CD4-positive, alpha-beta T cell treated with Interleukin-17A for 1 hour (primary cell): ENCODE data around the gene TRIM40.
"Not testable (repeated sequence)": the region's sequence is repeated elsewhere in the genome, so short reads cannot be mapped to it uniquely, and the experiment has no call there.

Experiments
- DNase-seq: peaks from one replicate; pipeline ENCODE4 v3.0.0-alpha.2; 2020

The TRIM40 gene

DNA sequence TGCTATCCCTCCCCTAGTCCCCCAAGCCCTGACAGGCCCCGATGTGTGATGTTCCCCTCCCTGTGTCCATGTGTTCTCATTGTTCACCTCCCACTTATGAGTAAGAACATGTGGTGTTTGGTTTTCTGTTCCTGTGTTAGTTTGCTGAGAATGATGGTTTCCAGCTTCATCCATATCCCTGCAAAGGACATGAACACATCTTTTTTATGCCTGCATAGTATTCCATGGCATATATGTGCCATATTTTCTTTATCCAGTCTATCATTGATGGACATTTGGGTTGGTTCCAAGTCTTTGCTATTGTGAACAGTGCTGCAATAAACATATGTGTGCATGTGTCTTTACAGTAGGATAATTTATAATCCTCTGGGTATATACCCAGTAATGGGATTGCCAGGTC, 29.3 kb downstream of the TRIM40 start:
- DNase-seq: not testable (repeated sequence)

DNA sequence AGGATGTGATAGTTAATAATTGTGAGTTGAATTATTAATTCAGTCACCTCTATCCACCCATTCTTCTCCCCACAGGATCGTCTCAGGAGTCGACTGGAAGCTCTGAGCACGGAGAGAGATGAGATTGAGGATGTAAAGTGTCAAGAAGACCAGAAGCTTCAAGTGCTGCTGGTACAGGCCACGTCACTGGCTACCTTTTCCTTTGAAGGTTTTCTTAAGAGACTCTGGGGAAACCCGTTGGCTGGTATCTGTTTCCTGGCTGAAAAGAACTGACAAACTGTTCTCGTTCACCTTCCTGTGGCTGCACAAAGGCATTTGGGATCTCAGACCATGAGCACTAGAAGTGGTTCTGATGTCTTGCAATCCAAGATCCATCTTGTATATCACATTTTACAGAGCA, 31.2 kb downstream of the TRIM40 start:
- DNase-seq: peak; percentile 26

DNA sequence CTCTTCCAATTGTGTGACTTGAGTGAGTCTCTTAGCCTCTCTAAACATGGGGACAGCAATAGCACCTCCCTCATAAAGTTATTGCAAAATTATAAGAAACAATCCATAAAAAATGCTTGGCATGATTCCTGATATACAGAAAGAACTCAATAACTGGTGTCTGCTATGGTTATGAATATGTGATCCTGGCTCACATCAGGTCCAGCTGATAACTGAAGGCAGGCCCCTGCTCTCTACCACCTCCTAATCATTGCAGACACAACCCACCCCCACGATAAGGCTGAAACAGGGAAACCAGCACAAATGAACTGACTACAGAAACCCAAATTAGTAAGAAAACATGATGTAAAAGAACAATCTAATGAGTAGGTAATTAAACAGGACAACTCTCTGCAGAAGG, 32.8 kb downstream of the TRIM40 start:
- DNase-seq: no peak

DNA sequence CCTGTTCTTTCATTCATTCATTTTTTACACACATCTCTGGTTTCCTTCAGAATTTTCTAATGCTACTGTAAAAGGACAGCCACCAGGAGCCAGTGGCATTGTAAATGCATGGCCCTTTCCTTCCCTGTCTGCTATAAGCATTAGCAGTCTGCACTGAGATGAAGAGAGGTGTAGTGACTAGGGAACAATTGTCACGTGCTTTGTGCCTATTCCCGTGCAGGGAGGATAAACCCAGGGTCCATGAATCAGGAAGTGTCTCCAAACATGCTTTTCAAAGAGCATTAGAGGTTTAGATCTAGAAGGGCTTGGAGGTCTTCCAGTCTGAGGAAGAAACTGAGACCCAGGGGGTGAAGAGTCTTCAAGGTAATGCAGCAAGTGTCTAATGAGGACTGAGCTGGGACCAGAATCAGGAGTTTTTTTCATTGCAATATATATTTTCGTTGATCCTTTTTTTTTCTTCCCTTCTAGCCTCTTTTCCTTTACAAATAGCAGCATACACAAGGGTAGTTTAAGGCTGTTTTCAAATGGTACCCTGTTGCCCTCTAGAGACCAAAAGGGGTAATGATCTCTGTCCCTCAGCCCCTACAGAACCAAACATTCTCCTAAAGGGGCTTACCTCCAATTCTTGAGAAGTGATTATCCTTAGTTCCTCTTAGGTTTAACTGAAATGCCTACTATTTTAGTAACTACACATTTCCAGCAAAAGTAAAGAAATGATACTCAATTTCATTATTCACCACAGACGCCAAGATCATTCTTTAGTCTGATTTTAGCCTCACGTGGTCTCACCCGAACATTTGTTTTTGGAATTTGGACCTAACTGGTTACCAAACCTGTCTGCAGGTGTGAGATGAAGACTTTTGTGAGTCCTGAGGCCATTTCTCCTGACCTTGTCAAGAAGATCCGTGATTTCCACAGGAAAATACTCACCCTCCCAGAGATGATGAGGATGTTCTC, 34.0 kb downstream of the TRIM40 start:
- DNase-seq: peak; percentile 60

DNA sequence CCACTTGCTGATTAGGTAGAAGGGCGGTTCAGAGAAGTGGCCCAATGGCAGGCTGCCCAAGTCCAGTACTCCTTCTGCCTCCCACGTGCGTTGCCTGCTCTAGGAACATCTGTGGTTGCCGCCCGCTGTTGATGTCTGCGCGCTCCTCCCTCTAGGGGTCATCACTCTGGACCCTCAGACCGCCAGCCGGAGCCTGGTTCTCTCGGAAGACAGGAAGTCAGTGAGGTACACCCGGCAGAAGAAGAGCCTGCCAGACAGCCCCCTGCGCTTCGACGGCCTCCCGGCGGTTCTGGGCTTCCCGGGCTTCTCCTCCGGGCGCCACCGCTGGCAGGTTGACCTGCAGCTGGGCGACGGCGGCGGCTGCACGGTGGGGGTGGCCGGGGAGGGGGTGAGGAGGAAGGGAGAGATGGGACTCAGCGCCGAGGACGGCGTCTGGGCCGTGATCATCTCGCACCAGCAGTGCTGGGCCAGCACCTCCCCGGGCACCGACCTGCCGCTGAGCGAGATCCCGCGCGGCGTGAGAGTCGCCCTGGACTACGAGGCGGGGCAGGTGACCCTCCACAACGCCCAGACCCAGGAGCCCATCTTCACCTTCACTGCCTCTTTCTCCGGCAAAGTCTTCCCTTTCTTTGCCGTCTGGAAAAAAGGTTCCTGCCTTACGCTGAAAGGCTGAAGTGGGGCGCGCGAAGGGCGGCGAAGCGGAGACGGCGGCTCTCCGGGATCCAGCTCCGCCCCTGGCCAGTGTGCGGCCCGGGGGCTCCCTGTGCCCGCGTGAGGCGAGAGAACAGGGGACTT, 35.9 kb downstream of the TRIM40 start:
- DNase-seq: no peak

DNA sequence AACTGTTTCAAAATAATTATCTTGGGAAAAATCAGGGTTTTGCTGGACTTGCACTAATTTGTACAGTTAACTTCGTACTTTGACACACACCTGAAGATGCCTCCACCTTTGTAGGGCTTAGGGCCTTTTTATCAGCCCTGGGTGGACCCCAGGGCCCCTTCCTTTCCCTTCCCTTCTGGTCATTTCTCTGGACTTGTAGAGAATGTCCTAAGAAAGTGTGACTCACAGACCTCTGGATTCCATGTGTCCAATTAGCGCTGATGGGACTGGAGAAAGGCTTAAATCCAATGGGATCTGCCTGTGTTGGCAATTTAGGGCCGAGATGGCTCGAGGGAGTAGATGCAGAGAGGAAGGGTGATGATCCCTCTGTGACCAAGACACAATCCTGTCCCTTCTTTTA, 36.7 kb downstream of the TRIM40 start:
- DNase-seq: no peak

DNA sequence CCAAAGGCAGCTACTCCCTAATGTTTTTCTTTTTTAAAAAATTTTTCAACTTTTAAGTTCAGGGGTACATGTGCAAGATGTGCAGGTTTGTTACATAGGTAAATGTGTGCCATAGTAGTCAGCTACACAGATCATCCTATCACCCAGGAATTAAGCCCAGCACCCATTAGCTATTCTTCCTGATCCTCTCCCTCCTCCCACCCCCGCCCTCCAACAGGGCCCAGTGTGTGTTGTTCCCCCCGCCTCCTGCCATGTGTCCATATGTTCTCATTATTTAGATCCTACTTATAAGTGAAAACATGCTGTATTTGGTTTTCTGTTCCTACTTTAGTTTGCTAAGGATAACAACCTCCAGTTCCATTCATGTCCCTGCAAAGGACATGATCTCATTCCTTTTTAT, 39.8 kb downstream of the TRIM40 start:
- DNase-seq: no peak

DNA sequence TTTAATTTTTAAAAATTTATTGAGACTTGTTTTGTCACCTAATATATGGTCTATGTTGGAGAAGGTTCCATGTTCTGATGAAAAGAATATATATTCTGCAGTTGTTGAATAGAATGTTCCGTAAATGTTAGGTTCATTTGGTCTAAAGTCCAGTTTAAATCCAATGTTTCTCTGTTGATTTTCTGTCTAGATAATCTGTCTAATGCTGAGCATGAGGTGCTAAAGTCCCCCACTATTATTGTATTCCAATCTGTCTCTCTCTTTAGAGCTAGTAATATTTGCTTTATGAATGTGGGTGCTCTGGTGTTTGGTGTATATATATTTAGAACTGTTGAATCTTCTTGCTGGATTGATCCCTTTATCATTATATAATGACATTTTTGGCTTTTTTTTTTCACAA, 42.9 kb downstream of the TRIM40 start:
- no peak for DNase-seq

DNA sequence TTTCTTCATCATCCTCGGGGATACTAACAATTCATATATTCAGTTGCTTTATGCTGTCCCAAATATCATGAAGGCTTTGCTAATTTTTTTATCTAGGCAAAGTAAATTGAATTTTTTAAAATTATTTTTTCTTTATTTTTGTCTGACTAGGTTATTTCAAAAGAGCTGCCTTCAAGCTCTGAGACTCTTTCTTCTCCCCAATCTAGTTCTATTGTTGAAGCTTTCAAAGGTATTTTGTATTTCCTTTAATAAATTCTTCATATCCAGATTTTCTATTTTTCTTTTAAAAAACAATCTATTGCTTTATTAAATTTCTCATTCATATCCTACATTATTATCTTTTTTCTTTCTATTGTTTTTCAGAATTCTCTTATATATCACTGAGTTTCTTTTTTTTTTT, 44.2 kb downstream of the TRIM40 start:
- DNase-seq: no peak

DNA sequence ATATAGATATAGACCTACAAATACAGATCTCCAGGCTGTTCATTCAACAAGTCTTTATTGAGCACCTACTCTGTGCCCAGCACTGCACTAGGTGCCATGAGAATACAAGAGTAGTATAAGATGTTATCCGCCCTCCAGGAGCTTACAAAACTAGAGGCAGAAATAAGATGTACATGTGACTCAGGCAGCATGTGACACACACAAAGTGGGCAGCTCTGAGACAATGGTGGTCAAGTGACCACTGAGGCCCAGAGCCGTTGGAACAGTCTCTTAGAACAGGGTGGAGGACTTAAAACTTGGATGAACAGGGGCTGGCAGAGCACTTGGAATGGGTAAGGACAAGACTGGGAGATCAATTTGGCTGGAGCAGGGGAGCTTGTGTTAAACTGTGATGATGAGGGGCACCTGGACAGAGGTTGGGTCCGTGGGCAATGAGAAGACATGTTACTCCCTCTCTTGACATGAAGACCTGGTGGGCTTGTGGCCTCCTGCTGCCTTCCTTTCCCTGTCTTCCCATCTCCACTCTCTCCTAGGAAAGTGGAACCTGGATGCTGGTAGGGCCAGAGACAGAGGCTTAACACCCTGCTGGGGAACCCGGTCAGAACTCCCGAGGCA, 48.6 kb downstream of the TRIM40 start:
- no peak for DNase-seq

DNA sequence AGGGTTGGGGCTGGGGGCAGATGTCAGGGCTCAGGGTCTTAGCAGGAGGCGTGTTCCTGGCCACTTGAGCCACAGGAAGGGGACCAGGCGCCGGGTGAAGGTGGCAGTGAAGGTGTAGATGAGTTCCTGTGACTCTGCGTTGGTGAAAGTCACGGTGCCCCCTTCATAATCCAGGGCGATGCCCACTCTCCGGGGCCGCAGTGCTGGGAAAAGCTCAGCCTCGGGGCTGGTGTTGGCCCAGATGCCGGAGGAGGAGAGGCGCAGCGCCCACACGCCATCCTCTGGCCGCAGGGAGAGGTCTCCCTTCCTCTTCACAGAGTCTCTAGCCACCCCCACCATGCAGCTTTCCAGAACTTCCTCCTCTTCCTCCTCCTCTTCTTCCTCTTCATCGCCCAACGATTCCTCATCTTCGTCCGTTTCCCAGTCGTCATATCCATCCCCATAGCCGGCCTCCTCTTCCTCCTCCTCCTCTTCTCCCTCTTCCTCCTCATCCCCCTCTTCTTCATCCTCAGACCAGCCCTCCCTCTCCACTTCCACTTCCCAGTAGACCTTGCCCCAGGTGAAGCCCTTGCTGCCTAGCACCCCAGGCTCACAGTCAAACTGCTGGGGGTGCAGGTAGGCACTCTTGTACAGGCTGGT, 50.0 kb downstream of the TRIM40 start:
- no peak for DNase-seq

DNA sequence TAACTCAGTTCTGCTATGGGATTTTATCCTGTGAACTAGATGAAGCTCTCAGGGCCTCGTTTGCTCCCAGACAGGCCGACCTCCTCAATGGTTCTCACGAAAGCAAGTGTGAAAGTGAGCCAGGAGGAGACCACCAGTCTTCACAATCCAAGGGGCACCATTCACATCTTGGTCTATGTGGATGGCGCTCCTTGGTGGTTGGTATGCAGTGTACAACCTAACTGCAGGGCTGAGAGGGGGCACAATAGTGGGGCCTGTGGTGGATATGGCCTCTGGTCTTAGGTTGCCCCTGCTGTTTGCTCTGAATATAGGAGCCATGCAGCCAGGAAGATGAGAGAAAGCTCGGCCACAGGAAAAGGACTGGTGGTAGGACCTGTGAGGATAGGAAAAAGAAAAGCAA, 52.6 kb downstream of the TRIM40 start:
- no peak for DNase-seq

DNA sequence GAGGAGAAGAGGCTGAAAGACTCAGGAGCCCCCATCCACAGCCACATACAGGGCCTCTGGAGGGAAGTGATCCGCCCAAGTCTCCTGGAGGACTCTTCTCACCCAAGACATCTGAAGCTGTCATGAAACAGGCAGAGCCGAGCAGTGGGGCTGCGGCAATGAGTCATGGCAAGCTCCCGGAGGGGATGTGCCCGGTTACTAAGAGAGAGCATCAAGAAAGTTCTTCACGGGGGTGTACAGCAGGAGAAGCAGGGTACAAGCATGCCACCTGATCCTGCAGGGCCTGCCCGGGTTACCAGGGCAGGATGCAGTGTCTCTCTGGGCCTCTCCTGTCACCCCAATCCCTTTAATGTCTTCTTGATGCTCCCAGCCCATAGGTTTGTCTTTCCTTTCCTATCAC, 56.1 kb downstream of the TRIM40 start:
- no peak for DNase-seq

DNA sequence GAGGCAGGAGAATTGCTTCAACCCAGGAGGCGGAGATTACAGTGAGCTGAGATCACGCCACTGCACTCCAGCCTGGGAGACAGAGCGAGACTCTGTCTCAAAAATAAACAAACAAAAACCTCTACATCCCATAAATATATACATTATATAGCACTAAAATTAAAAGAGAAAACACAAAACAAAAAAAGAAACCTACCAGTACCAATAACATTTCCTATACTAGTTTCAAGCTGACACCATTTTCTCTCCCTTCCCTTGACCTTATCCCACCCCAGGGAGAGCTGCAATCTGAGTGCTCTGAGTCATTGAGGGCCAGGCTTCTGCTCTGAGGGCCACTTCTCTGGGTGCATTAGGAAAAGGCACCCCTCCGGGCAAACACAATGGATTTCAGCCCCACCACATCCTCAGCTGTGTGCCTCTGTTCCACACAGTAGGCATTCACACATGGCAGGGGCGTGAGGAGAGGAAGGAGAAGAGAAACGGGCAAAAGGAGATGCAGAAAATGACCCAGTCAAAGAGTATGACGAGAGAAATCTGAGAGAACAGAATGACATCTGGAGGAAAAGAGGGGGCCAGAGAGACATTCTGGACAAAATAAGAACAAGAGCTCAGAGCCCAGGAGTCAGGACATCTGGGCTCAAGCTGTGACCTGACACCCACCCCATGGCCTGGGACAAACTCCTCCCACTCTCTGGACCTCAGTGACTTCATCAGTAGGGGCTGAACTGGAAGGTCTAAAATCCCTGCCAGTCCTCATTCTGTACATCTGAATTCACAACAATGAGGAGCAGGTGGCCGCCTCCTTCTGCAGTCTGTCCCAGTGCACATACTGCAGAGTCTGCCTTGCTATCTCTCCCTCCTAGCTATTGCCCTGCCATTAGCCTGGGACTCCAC, 59.1 kb downstream of the TRIM40 start:
- DNase-seq: no peak

DNA sequence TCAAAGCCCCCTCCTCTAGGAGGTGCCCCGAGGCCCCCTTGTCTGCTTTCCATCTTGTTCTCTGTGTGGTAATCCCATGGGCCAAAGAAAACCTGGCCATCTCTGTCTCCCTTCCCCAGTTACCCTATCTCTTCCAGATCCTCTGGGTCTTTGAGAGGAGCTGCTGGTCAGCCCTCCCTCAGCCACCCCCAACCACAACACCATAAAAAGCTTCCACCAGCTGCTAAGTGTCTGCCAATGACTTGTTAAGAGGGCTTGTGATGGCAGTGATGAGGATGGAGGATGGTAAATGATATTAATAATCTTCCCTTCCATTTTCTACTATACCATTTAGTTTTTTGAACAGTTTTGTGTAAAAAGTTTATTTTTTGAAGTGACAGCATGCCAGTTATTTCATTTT, 60.0 kb downstream of the TRIM40 start:
- no peak for DNase-seq

DNA sequence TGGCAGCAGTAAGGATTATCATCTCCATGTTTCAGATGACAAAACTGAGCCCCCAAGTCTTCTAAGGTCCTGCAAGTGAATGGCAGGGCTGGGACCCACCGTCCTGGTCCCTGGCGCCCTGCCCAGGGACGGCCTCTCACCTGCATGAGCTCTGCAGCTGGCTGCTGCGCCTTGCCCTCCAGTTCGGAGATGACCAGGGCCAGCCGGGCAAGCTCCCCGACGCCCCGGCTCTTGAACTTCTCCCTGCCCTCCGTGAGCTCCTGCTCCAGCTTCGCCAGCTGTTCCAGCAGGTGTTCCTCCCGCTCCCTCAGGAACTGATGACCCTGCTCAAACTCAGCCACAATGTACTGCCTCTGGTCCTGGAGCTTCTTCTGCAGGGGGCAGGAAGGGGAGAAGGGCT, 60.4 kb downstream of the TRIM40 start:
- DNase-seq: no peak
